Heart left ventricle (tissue), 16 donors: ENCODE results near the gene SLC12A8. TPM values are rescaled to one million over a fixed set of nuclear protein-coding genes. Genes with fewer than 3 reads are reported as not detected.

Source experiments
- ATAC-seq, 4 donors: fragments of 200-7000 bp; cut with Tn5 transposase; one replicate each; pipeline ENCODE4 v1.9.1; 2020 to 2022; ENCODE audit warnings: moderate library complexity in 4 of 4, mild to moderate bottlenecking in 3 of 4, moderate number of reproducible peaks in 1 of 4
- DNase-seq, 5 donors: peaks; one replicate each; pipeline ENCODE4 v3.0.0-alpha.2; 2020
- H3K27ac ChIP-seq, 12 donors: fragments of 200-600 bp; sonication (generic) in 4 of 12; one replicate each; pipeline versions ENCODE4 v1.5.0 to v1.8.0; 2016 to 2022; ENCODE audit warnings: mild to moderate bottlenecking in 2 of 12
- H3K27me3 ChIP-seq, 9 donors: fragments of 200-600 bp; sonication (generic) in 2 of 9; one replicate each; pipeline versions ENCODE4 v1.5.1 to v1.8.0; 2016 to 2022; ENCODE audit warnings: mild to moderate bottlenecking in 3 of 9
- H3K36me3 ChIP-seq, 9 donors: fragments of 200-600 bp; sonication (generic) in 2 of 9; one replicate each; pipeline versions ENCODE4 v1.5.0 to v1.8.0; 2018 to 2022; ENCODE audit warnings: mild to moderate bottlenecking in 2 of 9
- H3K4me1 ChIP-seq, 12 donors: fragments of 200-600 bp; sonication (generic) in 4 of 12; one replicate each; pipeline versions ENCODE4 v1.5.0 to v1.8.0; 2016 to 2022; ENCODE audit warnings: mild to moderate bottlenecking in 3 of 12
- H3K4me3 ChIP-seq, 12 donors: fragments of 200-600 bp; sonication (generic) in 4 of 12; one replicate each; pipeline versions ENCODE4 v1.5.0 to v1.8.0; 2017 to 2022; ENCODE audit warnings: mild to moderate bottlenecking in 9 of 12, moderate library complexity in 4 of 12
- H3K9me3 ChIP-seq, 12 donors: fragments of 200-600 bp; sonication (generic) in 4 of 12; one replicate each; pipeline versions ENCODE4 v1.5.0 to v1.8.0; 2016 to 2022; ENCODE audit warnings: mild to moderate bottlenecking in 1 of 12
- POLR2A ChIP-seq, 2 donors: fragments of 450-650 bp; IDR thresholded peaks; one replicate each; pipeline ENCODE4 v1.6.1; 2017; ENCODE audit warnings: antibody characterized with exemption in 2 of 2, mild to moderate bottlenecking in 2 of 2, moderate library complexity in 2 of 2
- WGBS, 4 donors: extraction: QIAGEN DNeasy Blood & Tissue Kit in 2 of 4; methylation state at CpG; one replicate each; pipeline versions ENCODE4 v1.1.5 to v1.1.7; 2013 to 2018; 5-methylcytosine and 5-hydroxymethylcytosine counted together
- intact Hi-C, 10 donors: fragments of 100-400 bp; cut with DNase I; formaldehyde crosslinking; loops; one replicate each; pipeline versions ENCODE4 v1.11.1 to v1.14.2; 2022
- polyA plus RNA-seq, 2 donors: library from polyadenylated mRNA; stranded (reverse); fragments of 200-250 nt; gene quantifications; one replicate each; pipeline ENCODE4 v1.2.3, GENCODE V29; 2013
- total RNA-seq, 9 donors: library from RNA; depleted of rRNA in 2 of 9; stranded (reverse); fragments of >200 nt in 2 of 9; fragmentation: NEBNext Ultra II Directional in 3 of 9; extraction: Animal tissue kit (Norgen Biotek cat#: 25700) in 3 of 9; gene quantifications; one replicate each; pipeline versions ENCODE4 v1.1.0 to v1.2.4, GENCODE V29; 2016 to 2023
- TF ChIP-seq, protein P1 (sequence below), 12 donors: fragments of 200-600 bp; sonication (generic) in 4 of 12; IDR thresholded peaks; one replicate each; pipeline versions ENCODE4 v1.5.0 to v1.8.0; 2018 to 2022; ENCODE audit warnings: antibody characterized with exemption in 12 of 12, mild to moderate bottlenecking in 5 of 12
- donor health status: ischemic (EF 13 %, LVEDD 7.1; RV severe dilation, severe dysfunction).
- donor health status: healthy with polysubstance abuse.
- donor health status: DM: no; HTN: yes; CAD: no.
- donor health status: DM: no; HTN: no; CAD: no.
- donor health status: ischemic (EF 25% LVEDD 6.9; RV normal size, moderate dysfunction).
- donor health status: ischemic (EF 25% LVEDD 5.7; RV mildly dilated, moderate dysfunction).
- donor health status: healthy.
- donor health status: DM: yes; HTN: yes; CAD: no.
- donor health status: ischemic (EF 35%, LVEDD 5.7; RV mildly dilated, moderate dysfunction).
- donor health status: nonischemic (EF 11% LVEDD 7.7; RV severe dilation, severe dysfunction).
- donor health status: DM: yes; HTN: yes; CAD: no.
- donor health status: PGD.
- donor health status: ischemic (EF 29% LVEDD 5.4; RV normal size, mild dysfunction).
- donor health status: nonischemic (EF 23%, LVEDD 6.1; RV moderate dilation, normal function).

Gene SLC12A8
- total and polyA plus RNA-seq, 11 donors: 0.09 to 1.9 (median 0.68) TPM; not detected in 3

DNA sequence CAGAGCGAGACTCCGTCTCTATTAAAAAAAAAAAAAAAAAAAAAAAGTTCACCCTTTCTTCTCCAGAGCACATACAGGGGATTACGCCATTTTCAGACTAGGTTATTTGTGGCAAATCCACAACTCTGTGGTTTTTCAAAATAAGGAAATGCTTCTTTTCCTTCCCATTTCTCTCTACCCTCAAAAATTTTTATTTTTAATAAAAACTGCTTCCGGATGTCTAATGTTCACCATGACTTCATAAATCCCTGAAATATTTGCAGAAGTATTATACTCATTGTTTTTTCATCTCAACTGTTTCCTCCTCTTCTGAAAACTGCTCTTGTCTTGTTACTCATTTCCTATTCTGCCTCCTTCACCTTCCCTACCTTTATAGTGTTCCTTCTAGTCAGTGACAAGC, 45.0 kb upstream of the SLC12A8 start:
- intact Hi-C loops: no loop called here
- TF ChIP-seq POLR2A (IDR thresholded peaks at IDR 0.05): no peak
- TF ChIP-seq, protein P1, sequence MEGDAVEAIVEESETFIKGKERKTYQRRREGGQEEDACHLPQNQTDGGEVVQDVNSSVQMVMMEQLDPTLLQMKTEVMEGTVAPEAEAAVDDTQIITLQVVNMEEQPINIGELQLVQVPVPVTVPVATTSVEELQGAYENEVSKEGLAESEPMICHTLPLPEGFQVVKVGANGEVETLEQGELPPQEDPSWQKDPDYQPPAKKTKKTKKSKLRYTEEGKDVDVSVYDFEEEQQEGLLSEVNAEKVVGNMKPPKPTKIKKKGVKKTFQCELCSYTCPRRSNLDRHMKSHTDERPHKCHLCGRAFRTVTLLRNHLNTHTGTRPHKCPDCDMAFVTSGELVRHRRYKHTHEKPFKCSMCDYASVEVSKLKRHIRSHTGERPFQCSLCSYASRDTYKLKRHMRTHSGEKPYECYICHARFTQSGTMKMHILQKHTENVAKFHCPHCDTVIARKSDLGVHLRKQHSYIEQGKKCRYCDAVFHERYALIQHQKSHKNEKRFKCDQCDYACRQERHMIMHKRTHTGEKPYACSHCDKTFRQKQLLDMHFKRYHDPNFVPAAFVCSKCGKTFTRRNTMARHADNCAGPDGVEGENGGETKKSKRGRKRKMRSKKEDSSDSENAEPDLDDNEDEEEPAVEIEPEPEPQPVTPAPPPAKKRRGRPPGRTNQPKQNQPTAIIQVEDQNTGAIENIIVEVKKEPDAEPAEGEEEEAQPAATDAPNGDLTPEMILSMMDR (IDR thresholded peaks at IDR 0.05): no peak
- Histone ChIP-seq H3K36me3 (peaks cover 0 to 6% (median 0%) of the 10 kb centered on the region in 9 donors), H3K27ac (no peak overlapping the region), H3K9me3 (peaks cover 0 to 10% (median 0%) of the 10 kb centered on the region in 12 donors), H3K27me3 (no peaks in the 10 kb centered on the region), H3K4me1 (peaks cover 0 to 6% (median 0%) of the 10 kb centered on the region in 12 donors), H3K4me3 (no peak overlapping the region)
- DNase-seq: no peak
- WGBS, 4 donors: 85 to 93% (median 90%) methylated on average over 4 of the region's 4 CpGs
- no peak for ATAC-seq

GRCh38 chr3:125256675-125257074, 44.1 kb upstream of the SLC12A8 start:
- ATAC-seq (no peak), DNase-seq (no peak)
- Histone ChIP-seq H3K27ac (no peak overlapping the region), H3K4me3 (no peak overlapping the region), H3K27me3 (no peaks in the 10 kb centered on the region), H3K9me3 (peaks cover 0 to 10% (median 0%) of the 10 kb centered on the region in 12 donors), H3K4me1 (peaks cover 0 to 6% (median 0%) of the 10 kb centered on the region in 12 donors), H3K36me3 (peaks cover 0 to 9% (median 0%) of the 10 kb centered on the region in 9 donors)
- intact Hi-C loops: no loop called here
- TF ChIP-seq POLR2A (IDR thresholded peaks at IDR 0.05): no peak
- TF ChIP-seq, protein P1 (IDR thresholded peaks at IDR 0.05): no peak

DNA sequence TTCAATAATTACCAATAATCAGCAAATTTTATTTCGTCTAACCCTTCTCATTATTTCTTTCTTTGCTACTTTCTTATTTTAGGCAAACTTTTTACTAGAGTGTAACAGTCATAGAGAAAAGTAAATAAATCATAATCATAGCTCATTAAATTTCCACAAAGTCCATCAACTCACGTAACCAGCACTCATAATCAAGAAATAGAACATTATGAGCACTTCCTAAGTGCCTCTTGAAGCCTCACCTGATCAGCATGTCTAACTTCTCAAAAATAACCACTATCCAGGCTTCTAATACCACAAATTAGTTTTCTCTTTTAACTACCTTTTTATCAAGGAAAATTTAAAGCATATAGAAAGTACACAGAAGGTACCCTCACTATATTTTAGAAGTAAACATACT, 38.4 kb upstream of the SLC12A8 start:
- no peak overlapping the region for H3K4me3 ChIP-seq
- no peaks in the 10 kb centered on the region for H3K4me1 ChIP-seq
- intact Hi-C loops: no loop called here
- WGBS, 4 donors: 80 to 89% (median 87%) methylated on average over 2 of the region's 2 CpGs
- no peaks in the 10 kb centered on the region for H3K9me3 ChIP-seq
- H3K36me3 ChIP-seq: peaks cover 0 to 14% (median 3%) of the 10 kb centered on the region in 9 donors
- TF ChIP-seq POLR2A (IDR thresholded peaks at IDR 0.05): no peak
- TF ChIP-seq, protein P1 (IDR thresholded peaks at IDR 0.05): no peak
- no peak overlapping the region for H3K27ac ChIP-seq
- DNase-seq (no peak), ATAC-seq (no peak)
- H3K27me3 ChIP-seq: no peaks in the 10 kb centered on the region

- Histone ChIP-seq H3K27ac (no peak overlapping the region), H3K4me1 (peaks cover 0 to under 1% (median 0%) of the 10 kb centered on the region in 12 donors), H3K9me3 (no peaks in the 10 kb centered on the region), H3K27me3 (no peaks in the 10 kb centered on the region), H3K36me3 (peaks cover 0 to 16% (median 2%) of the 10 kb centered on the region in 9 donors), H3K4me3 (no peak overlapping the region)
- ATAC-seq: no peak
- 95 to 100% (median 97%) methylated on average over 1 of the region's 1 CpG for WGBS, 4 donors
- DNase-seq: no peak
- intact Hi-C loops: no loop called here
- TF ChIP-seq POLR2A (IDR thresholded peaks at IDR 0.05): no peak
- TF ChIP-seq, protein P1 (IDR thresholded peaks at IDR 0.05): no peak
Measured at GRCh38 chr3:125246237-125246636, 33.7 kb upstream of the SLC12A8 start.
